HEK293T (cell line): ENCODE measurements around the gene RIOK3.
"Not testable (repeated sequence)": the region's sequence is repeated elsewhere in the genome, so short reads cannot be mapped to it uniquely, and the experiment has no call there.

Experiments
- CTCF ChIA-PET: fragments of 350-600 bp; formaldehyde crosslinking; extraction: SDS; loops from one replicate; lab custom pipeline; 2021; ENCODE audit warnings: antibody characterized with exemption, inconsistent platforms; lab: Yijun Ruan, JAX
- POLR2A ChIA-PET: fragments of 350-600 bp; formaldehyde crosslinking; extraction: SDS; loops from one replicate; lab custom pipeline; 2020; ENCODE audit warnings: antibody characterized with exemption, inconsistent platforms; lab: Yijun Ruan, JAX
- DNase-seq: peaks from one replicate; pipeline ENCODE4 v3.0.0; 2012; ENCODE audit warnings: mixed read lengths; ENCODE audit errors: extremely low spot score
- ARNT ChIP-seq: fragments of 450-650 bp; IDR thresholded peaks from 2 replicates; pipeline ENCODE4 v1.6.1; 2017; ENCODE audit warnings: mild to moderate bottlenecking
- BHLHE40 ChIP-seq: fragments of 450-650 bp; IDR thresholded peaks from 2 replicates; pipeline ENCODE4 v1.6.1; 2016; ENCODE audit warnings: mild to moderate bottlenecking, moderate library complexity, borderline replicate concordance
- CTBP1 ChIP-seq: fragments of 450-650 bp; IDR thresholded peaks from 2 replicates; pipeline ENCODE4 v1.6.1; 2016; ENCODE audit warnings: borderline replicate concordance
- ELF4 ChIP-seq: fragments of 450-650 bp; IDR thresholded peaks from 2 replicates; pipeline ENCODE4 v1.6.1; 2017; ENCODE audit warnings: antibody characterized with exemption
- FOXA1 ChIP-seq: fragments of 450-650 bp; IDR thresholded peaks from 2 replicates; pipeline ENCODE4 v1.6.1; 2016; ENCODE audit warnings: mild to moderate bottlenecking
- FOXK2 ChIP-seq: fragments of 450-650 bp; IDR thresholded peaks from 2 replicates; pipeline ENCODE4 v1.6.1; 2016; ENCODE audit warnings: mild to moderate bottlenecking
- FOXM1 ChIP-seq: fragments of 450-650 bp; IDR thresholded peaks from 2 replicates; pipeline ENCODE4 v1.6.1; 2017; ENCODE audit warnings: mild to moderate bottlenecking, borderline replicate concordance
- HDGF ChIP-seq: fragments of 450-650 bp; IDR thresholded peaks from 2 replicates; pipeline ENCODE4 v1.6.1; 2017; ENCODE audit warnings: antibody characterized with exemption, borderline replicate concordance
- L3MBTL2 ChIP-seq: fragments of 450-650 bp; conservative IDR thresholded peaks from 2 replicates; pipeline ENCODE4 v1.6.1; 2016; ENCODE audit warnings: mild to moderate bottlenecking
- LEF1 ChIP-seq: fragments of 450-650 bp; IDR thresholded peaks from 2 replicates; pipeline ENCODE4 v1.6.1; 2017; ENCODE audit warnings: mild to moderate bottlenecking, borderline replicate concordance
- NFRKB ChIP-seq: fragments of 450-650 bp; IDR thresholded peaks from 2 replicates; pipeline ENCODE4 v1.6.1; 2016; ENCODE audit warnings: mild to moderate bottlenecking, moderate library complexity
- PKNOX1 ChIP-seq: fragments of 450-650 bp; IDR thresholded peaks from 2 replicates; pipeline ENCODE4 v1.6.1; 2016
- SP1 ChIP-seq: fragments of 450-650 bp; IDR thresholded peaks from 2 replicates; pipeline ENCODE4 v1.6.1; 2017
- SUZ12 ChIP-seq: fragments of 450-650 bp; IDR thresholded peaks from 2 replicates; pipeline ENCODE4 v1.6.1; 2016; ENCODE audit warnings: mild to moderate bottlenecking
- TARDBP ChIP-seq: fragments of 450-650 bp; IDR thresholded peaks from 2 replicates; pipeline ENCODE4 v1.6.1; 2016
- ZNF384 ChIP-seq: fragments of 450-650 bp; IDR thresholded peaks from 2 replicates; pipeline ENCODE4 v1.6.1; 2016

Gene RIOK3

GRCh38 chr18:23503963-23504344 lies 50.9 kb downstream of the RIOK3 start:
- ChIA-PET POLR2A (no interaction called here), CTCF (no interaction called here)
- no peak for TF ChIP-seq TARDBP
- TF ChIP-seq L3MBTL2 = peak; percentile 61
- TF ChIP-seq ZNF384 = no peak
- no peak for TF ChIP-seq PKNOX1
- TF ChIP-seq FOXM1 = no peak
- TF ChIP-seq FOXK2 = no peak
- DNase-seq = no peak

GRCh38 chr18:23504720-23505119 lies 51.6 kb downstream of the RIOK3 start:
- ChIA-PET CTCF (interaction anchor here (0.6 to 1.5 kb wide), 3 partner anchors 10 to 41 kb away, joined by 3 to 5 read pairs (median 3); no protein-coding TSS in a partner anchor), POLR2A (no interaction called here)
- TF ChIP-seq ZNF384 (no peak), SUZ12 (no peak), TARDBP (no peak), BHLHE40 (no peak), NFRKB (no peak), CTBP1 (no peak), ELF4 (no peak), L3MBTL2 (no peak), HDGF (no peak), ARNT (no peak), LEF1 (no peak), FOXA1 (no peak), SP1 (no peak), FOXM1 (no peak), FOXK2 (no peak), PKNOX1 (no peak)
- DNase-seq = no peak

GRCh38 chr18:23506393-23506792 lies 53.3 kb downstream of the RIOK3 start:
- CTCF ChIA-PET = interaction anchor here (0.6 to 1.5 kb wide), 2 partner anchors 10 to 124 kb away, joined by 3 to 5 read pairs; no protein-coding TSS in a partner anchor

GRCh38 chr18:23510923-23511322 lies 57.8 kb downstream of the RIOK3 start:
- CTCF ChIA-PET, POLR2A ChIA-PET, DNase-seq: not testable (repeated sequence)

More at GRCh38 chr18:23506393-23506792, 53.3 kb downstream of the RIOK3 start:
- POLR2A ChIA-PET = no interaction called here
- TF ChIP-seq PKNOX1 (no peak), SP1 (no peak), ELF4 (no peak), TARDBP (no peak), NFRKB (no peak), L3MBTL2 (no peak), LEF1 (no peak), ZNF384 (no peak), FOXK2 (no peak), FOXM1 (no peak), HDGF (no peak), FOXA1 (no peak), SUZ12 (no peak), CTBP1 (no peak), ARNT (no peak), BHLHE40 (no peak)
- DNase-seq = no peak

- DNase-seq, CTCF ChIA-PET, POLR2A ChIA-PET: not testable (repeated sequence)
Measured at GRCh38 chr18:23512216-23512615, 59.1 kb downstream of the RIOK3 start.

GRCh38 chr18:23512641-23513040 lies 59.6 kb downstream of the RIOK3 start:
- CTCF ChIA-PET = no interaction called here
- no peak for TF ChIP-seq ARNT
- POLR2A ChIA-PET = no interaction called here
- DNase-seq = no peak

- ChIA-PET POLR2A (interaction anchor here (1.1 kb wide), 1 partner anchor 63 kb away, joined by 4 read pairs; the partner anchor contains the start of gene RIOK3), CTCF (interaction anchor here (0.6 to 1.9 kb wide), 11 partner anchors 10 to 281 kb away, joined by 3 to 12 read pairs (median 5); partner anchors contain the start of gene NPC1)
- DNase-seq = peak; percentile 88
- TF ChIP-seq FOXA1 (no peak), PKNOX1 (peak; percentile 44)
Measured at GRCh38 chr18:23515911-23516546, 62.9 kb downstream of the RIOK3 start.
